ENCODE data around the gene GALNT18. TPM values are rescaled to one million over a fixed set of nuclear protein-coding genes. Genes with fewer than 3 reads are reported as not detected.

The GALNT18 gene
- total RNA-seq, 1 donor from 2014 or later, result 9.4 TPM

DNA sequence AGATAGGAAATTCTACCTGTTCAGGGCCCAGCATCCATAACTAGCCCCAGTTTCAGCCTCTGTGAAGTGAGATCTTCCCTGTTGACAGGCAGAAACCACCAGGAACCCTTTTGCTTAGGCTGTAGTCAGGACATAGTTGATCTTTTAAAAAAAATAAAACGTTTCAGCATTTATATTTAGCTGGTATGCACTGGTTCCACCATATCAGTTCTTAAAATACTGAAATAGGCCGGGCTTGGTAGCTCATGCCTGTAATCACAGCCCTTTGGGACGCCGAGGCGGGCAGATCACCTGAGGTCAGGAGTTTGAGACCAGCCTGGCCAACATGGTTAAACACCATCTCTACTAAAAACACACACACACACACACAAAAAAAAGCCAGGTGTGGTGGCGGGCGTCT is 35.3 kb downstream of the GALNT18 start:
- ATAC-seq, result no peak

DNA sequence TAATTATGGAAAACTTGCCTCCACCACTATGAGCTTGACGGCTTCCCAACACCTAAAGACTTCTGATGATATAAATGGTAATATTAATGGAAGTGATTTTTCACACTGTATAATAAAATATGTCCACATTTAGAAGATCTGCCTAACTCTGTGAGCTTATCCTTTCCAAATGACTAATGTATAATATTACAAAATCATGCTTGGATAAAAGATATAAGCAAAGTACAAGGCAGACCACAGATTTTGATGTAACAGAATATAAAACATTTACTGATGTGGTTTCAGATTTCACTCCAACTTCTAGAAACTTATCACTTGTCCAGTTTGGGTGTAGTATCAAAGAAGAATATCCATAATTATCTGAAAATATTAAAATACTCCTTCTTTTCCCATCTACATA is 36.9 kb downstream of the GALNT18 start:
- ATAC-seq, result no peak

DNA sequence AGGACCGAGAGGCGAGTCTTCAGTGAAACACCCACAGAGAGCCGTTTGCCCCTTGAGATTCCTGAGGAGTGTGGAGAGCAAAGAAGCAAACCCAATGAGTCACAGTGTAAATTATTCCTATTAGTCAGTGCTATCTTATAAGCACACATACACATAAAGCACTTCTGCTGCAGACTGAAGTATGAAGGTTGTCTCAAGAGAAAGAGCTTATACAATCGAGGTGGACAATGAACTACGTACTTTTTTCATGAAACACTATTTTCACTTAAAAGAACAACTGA is 37.3 kb downstream of the GALNT18 start:
- peak; percentile 97 for ATAC-seq

DNA sequence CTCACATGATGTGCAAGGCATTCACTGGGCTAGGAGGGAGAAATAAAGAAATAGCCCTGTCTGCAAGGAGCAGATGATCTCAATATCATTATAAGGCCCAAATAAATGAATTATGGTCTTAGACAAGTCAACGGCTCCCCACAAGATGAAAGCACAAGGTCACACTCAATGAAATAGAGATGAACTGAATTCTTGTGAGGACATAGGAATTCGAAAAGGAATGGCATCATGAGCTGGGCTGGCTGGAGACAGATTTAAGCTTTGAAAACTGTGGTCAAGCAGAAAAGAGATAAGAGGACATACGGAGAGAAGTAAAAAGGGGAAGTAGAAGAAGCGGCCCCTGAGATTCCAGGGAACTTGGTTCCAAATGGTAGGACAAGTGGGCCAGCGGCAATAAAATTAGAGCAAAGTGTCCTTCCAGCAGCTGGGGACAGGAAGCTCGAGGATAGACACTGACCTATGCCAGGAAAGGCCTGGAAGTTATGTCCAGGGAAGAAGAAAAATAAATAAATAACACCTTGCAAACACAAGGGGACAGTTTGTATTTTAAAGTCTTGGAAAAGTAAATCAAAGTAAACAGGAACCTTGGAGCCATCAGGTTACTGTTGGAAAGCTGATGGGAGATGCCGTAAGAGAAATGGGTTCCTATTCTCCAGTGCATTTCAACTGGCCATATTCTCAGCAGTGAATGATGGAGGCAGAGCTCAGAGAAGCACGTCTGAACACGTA is 37.8 kb downstream of the GALNT18 start:
- no peak for ATAC-seq

DNA sequence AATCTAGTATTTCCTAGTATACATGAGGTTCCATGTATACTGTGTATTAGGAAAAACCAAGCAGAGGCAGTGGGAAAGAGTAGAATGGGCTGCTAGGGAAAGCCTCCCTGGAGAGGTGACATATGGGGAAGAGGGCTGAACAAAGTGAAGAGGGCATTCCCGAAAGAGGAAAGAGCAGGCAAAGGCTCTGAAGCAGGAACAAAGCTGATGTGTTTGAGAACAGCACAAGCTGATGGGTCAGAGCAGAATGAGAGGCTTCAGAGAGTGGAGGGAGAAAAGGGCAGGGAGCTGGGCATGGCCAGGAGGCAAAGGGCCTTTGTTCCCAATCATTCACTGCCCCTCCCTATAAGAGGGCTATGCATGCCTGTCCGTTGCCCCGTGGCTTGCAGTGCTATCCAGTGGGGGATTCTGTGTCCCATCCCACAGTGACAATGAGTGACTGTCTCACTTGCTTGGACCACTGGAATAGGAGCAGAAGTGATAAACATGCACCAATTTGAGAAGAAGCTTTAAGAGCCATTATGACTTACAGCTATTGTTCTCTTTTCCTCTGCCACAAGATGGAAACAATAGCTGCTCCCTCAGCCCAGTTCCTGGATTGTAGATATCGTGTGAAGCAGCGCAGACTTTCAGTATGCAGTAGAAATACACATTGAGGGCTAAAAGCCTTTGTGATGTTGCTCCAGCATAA is 39.6 kb downstream of the GALNT18 start:
- ATAC-seq, result no peak

DNA sequence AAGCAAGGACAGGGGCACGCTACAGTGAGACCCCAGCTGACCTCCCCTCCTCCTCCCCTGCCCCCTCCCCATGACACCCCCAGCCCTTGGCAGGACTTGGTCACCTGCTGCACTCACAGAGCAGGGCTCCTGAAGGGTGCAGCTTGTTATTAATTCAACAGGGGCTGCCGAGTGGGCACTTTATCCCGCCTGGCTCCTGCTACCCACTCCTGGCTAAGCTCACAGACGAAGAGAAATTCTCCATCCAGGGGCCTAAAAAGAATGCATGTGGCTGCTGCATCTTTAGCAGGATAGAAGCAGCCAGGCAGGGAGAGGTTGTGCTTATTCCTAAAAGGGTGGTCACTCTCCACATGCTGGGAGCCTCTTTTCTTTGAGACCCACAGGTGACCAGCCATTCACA is 40.3 kb downstream of the GALNT18 start:
- no peak for ATAC-seq

DNA sequence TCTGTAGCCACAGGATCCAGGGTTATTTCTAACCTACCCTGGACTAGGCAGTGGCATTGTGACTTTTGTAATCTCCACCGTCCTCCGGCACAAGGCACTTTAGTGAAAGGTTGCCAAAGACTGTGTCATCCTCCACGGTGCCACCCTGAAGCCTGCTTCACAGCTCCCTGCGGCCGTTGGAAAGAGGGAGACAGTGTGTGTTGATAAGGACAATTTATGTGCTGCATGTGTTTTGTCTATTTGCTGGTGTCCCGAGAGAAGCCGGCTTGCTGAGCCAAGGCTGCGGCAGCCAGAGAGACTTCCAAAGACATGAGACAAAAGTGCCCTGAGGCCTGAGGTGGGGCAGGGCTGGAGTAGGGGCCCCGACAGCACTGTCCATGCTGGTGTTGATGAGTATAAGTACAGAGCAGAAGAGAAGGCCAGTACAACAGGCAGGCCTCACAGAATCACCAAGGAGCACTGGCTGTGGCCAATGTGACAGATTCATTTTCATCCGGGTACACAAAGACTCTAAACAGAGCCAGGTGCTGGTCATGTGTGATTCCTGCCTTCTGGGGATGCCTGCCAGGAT is 40.9 kb downstream of the GALNT18 start:
- no peak for ATAC-seq

DNA sequence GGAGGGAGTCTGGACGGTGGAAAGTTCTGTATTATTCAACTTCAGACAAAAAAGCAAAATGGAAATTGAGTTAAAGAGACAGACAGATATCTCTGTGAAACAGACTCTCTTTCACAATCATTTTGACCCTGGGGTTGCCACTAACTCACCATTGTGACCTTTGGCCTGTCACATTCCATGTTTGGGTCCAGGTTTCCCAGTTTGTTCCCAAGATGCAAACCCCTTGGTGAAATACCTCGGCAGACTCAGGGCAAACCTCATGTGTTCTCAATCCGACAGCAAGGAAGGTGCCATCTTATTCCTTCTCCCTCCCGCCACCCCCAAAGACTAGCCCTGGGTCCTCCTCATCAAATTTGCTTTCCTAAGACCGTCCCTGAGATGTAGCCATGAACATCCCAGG is 41.8 kb downstream of the GALNT18 start:
- no peak for ATAC-seq

DNA sequence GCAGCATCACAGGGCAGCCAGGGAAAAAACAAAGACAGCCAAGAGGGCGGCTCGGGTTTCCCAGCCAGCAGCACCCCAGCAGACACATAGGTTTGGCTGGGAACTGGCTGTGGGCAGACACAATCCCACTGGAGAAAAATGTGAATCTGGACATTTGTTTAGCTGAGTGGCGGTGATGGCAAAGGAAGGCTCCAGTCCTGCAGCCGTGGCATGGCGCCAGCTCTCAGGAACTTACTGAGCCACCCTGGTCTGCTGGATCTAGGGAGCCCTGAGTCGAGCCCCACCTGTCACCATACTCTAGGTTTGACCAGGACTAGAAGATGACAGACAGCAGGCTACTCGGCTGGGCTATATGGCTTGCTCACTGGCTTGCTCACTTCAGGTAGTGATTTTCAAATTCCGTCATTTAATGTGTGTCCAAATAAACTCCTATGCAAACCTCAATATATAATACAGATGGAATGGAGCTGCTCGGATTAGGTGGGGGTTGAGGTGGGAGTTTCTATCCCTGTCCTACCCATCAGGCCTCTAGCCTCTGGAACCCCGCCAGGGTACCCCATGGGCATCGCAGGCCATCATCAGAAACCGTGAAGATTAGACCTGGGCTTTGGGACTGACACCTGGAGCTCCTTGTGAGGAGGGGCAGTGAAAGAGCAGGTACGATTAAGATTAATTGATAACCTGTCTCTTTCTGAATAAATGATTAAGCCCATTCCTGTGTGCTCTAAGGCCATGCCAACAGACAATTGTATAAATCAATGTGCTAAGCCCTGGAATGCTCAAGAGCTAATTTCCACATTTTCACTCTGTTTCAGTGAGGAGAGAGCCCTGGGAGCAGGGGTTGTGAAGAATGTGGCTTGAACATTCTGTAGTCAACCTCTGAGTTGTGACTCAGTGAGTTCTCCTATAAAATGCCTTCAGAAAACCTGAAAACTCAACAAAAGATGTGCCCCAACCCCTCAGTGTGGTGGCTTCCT is 42.5 kb downstream of the GALNT18 start:
- ATAC-seq, result no peak

DNA sequence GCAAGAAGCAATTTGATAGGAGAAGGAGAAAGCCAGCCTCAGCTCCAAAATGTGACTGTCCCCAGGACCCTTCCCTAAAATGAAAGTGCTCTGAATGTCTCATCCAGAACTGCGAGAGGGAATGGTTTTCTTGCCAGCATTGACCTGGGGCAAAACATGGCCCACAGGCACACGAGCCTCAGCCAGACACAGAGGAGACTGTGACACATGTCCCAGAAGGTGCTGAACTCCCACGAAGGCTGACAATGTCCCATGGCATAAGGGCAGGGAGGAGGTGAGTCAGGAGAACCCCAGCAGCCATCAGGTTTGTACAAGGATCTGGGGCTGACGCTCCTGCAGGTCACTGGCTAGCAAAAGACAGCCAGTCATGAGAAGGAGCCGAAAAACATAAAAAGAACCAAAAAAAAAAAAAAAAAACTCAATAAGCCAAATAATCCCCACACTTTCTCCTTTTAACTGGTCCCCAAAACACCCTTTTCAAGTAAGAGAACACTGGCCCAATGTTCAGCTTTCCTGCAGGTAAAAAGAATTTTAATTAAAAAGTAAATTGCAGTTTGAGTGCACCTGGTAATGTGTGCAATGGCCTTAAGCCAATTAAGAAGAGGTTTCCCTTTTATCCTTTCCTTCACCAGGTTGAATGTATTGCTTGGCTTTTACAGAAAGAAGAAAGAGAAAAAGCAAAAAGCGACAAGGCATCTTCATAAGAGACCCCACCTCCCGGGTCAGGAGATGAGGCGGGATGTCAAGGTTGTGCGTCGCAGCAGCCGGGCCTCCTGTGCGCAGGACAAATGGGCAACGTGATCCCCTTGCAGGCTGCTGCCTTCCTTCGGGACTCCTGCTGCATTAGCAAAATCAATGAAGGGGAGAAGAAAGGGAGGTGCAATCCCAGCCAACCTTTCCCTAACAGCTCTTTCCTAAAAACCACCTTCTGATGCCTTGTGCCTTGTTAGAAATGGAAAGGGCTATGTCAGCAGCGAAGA is 43.6 kb downstream of the GALNT18 start:
- ATAC-seq, result peak; percentile 50

DNA sequence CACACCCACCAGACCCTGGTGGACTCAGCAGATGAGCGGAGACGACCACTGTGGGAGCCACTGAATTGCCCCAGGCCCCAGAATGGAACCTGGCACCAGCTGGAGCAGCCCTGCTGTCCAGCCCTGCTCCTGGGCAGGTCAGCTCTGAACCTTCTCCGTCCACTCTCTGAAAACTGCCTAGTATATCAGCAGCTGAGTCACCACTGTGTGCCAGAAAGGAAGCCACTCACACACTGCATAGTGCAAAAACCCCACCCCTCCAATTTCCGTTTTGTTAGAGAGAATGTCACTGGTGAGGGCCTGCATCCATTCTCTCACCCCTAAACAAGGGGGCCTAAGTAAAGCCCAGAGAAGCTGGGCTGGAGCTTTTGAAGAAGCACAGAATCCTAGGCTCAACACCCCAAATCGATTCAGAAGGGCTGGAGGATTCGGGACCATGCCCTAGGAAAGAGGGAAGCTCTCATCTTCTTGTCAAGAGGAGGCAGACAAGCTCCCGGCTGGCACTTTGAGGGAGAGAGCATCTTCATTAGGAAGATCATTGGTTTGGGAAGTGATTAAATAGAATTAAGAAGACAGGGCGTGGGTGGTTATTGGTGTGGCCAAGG is 44.5 kb downstream of the GALNT18 start:
- peak; percentile 34 for ATAC-seq

DNA sequence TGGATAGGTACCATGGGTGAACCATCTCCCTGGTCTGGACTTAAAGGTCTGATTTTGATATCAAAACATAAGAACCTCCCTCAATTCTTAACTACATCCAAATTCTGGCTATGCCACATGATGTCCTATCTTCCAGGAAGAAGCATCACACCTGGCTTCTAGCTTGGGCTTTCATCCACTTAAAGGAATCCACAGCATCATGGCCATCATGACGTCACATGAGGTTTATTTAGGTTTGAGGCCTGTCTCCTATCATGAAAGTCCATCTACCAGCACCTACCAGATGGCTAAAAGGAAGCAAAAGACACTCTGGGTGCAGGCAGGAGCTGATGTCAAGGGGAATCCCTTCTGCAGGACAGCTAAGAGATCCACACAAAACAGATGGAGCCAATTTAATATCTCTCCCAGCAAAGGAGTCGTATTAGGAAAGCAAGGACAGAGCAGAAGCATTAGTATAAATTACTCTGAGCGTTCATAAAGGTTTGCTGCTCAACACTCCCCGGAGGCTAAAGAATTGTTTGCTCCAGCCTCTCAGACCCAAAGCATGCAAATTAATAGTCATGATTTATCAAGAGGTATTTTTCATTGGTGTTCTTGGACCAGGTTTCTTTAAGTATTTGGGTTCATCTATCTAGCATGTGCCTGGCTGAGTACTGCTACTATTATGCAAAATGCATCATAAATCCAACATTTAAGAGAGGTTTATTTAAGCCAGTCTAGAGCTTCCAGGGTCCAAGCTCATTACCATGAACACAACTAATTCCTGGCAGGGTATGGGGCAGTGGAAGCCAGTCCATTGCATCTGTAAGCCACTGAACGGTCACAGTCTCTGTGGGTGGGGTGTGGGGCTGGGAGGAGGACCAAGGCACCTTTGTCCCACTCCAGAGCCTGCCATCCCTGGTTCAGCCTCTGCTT is 47.2 kb downstream of the GALNT18 start:
- ATAC-seq, result no peak

DNA sequence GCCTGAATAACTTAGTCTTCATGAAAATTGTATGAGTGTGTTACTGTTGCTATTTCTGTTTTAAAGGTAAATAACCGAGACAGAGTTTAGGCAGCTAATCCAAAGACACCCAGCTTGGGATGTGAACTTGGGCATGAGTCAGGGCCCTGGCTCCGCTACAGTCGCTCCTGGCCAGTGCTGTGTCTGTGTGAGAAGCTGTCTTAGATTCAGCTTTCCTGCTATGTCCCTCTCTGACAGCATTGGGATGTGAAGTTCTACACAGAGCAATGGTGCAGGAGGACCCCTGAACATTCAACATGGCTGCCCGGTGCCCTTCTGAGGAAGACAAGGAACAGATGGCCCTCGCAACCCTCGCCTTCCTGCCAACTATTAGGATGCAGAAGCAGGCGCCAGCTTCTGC is 49.4 kb downstream of the GALNT18 start:
- no peak for ATAC-seq

DNA sequence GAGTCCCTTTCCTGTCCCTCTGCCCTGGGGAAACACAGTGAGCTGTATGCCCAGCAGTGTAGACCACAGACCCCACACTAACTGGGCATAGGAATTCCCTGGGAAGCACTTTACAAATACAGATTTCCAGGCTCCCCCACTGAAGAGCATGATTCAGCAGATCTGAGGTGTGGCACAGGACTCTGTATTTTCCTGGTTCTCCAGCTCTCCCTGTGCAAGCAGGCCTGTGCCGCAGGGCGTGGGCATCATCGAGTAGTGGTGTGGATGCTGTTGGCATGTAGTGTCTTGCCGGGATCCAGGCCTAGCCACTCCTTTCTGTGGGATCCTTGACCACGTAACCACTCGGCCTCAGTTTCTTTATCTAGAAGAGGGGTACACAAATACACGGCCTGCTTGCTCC is 49.9 kb downstream of the GALNT18 start:
- ATAC-seq, result peak; percentile 22

DNA sequence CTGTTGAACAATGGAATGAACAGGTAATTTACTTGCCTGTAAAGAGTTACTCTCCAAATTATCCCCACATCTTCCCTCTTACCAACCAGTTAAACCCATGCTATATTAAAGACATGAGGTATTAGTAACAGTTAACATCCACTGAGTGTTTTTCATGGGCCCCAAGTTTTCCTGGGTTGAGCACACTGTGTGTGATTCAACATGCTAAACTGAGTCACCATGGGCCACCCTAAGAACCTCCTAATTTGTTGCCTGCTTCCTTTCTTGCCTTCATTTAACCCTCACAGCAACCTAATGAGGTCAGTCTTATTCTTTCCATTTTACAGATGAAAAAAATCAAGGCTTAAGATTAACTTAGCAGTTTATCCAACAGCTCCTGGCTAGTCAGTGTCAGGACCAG is 51.0 kb downstream of the GALNT18 start:
- peak; percentile 31 for ATAC-seq

DNA sequence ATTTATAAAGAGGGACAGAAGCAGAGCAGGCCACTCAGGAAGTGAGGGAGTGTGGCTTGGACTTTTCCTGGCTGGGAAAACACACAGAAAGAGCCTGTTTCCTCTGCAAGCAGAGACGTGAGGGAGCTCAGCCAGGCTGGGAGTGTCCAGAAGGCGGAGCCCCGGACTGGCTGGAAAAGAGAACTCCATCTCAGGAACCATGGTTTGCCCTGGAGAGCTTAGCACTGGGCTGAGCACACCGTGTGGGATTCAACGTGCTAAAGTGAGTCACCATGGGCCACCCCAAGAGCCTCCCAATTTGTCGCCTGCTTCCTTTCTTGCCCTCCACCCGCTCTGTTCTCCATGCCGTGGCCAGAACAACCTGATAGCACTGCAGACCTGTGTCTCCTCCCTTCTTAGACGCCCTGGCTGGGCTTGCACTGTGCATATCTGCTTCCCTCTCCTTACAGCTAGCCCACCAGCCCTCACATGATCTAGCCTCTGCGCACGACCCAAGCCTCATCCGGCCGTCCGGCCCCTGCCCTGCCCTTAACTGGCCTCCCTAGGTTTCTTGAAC is 51.8 kb downstream of the GALNT18 start:
- peak; percentile 79 for ATAC-seq

DNA sequence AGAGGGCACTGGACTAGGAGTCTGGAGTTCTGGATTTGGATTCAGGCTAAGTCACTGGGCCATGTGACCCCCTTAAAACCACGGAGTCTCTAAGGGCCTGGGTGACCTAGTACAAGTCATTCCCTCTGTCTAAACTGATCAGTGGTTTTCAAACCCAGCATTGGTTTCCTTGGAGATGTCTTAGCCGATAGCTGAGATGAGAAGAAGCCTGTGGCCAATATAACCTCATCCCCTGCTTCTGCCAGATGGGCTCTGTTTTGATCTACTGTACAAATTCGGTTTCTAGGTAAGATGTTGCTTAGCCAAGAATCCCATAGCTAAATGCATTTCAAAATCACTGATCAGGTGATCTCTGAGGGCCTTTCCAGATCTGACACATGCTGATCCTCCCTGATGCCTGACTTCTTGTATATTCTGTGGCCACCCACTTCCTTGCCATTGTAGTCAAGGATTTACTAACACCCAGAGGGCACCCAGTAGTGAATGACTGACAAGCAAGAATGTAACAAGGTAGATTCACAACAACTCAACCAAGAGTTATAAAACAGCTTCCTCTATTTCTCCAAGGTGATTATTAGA is 53.1 kb downstream of the GALNT18 start:
- peak; percentile 85 for ATAC-seq

DNA sequence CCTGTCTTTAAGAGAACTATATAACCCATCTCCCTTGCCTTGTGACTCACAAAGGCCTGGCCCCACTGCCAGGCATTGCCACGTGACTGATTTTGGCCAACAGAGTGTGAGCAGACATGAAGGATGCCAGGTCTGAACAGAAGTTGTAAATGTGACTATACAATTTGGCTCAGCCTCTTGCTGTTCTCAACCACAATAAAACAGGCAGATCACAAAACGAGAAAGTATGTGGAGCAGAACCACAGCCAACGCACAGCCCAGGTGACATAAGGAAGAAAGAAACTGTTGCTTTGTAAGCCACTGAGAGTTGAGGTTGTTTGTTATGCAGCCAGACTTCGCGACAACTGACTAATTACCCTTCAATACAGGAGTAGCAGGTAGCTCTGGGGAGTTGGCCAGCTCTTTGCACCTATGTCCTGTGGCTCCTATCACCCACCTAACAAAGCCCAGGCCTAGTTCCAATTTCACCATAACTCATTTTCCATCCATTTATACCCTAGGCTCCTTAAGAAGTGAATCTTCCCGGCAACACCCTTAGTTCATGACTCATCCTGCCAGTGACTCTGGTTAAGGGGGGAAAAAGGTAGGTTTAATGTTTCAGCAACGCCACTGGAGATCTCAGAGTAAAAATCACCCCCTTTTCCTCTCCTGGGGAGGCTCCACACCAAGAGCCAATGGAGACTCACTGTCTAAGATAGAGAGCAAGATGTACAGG is 53.7 kb downstream of the GALNT18 start:
- peak; percentile 52 for ATAC-seq

DNA sequence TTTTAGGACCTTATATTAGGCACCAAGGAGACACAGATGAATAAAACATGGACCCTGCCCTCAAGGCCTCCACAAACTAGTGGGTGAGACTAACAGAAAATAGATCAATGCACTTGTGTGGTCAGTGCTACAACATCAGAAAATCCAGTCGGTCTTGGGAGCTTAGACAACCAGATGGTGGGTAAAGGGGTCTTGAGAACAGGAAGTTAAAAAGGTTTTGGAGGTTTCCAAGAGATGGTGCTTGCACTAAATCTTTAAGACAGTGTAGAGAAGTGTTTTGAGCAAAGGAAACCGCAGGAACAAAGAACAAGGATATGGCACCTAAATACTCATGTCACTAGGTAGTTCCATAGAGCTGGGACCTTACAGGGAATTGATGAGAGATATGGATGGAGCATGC is 56.2 kb downstream of the GALNT18 start:
- no peak for ATAC-seq

All from esophagus mucosa (tissue), 1 donor.